ENCODE data around the gene FSIP1.

The FSIP1 gene

DNA sequence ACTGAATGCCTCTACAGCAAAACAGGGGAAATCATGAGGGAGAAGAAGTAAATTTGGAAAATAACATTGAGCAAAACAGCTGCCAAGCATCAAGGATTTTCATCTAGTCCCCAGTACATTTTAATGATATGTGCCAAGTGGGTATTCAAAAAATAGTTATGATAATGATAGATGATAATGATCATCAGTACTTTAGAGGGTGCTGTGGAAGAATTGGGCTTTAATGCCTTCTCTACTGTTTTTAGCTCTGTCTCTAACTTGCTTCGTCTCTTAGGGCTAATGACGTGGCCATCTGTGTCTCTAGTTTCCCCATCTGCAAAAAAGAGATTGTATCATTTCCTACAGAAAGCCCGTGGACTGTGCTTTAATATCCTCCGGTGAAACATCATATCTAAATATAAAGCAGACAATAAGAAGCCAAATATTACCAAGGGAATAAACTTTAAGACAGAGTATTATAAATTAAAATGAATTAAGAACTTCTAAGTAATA lies 10.2 kb upstream of the FSIP1 start:
- no peak for DNase-seq (ENCODE audit: low read depth in 2 of 2, low spot score in 1 of 2)

DNA sequence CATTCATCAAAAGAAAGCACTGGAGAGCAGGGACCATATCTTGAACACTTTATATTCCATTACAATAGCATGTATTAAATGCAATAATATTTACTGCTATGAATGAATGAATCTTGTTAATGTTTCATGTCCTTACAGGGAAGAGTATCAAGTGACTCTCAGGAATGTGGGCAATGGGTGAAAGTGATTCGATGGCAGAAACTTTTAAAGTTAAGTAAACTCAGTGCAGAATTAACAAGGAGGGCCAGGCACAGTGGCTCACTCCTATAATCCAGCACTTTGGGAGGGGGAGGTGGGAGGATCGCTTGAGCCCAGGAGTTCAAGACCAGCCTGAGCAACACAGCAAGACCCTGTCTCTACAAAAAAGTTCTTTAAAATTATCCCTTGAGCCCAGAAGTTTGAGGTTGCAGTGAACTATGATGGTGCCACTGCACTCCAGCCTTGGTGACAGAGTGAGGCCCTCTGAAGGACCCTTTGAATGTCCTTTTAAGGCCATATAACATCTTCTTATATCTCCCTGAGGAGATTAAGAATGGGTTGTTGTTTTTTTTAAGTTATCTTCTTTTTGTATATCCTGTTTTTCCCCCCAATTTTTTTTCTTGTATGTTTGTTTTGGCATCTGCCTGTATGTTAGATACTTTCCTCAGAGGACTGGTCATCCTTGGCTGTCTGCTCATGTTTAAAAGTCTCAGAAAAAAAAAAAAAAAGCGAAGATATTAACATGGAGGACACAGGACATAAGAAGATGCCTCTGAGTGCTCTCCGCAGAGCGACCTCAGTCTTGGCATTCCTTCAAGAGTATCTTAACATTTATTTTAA lies 9.6 kb upstream of the FSIP1 start:
- no peak for DNase-seq (ENCODE audit: low read depth in 2 of 2, low spot score in 1 of 2)

DNA sequence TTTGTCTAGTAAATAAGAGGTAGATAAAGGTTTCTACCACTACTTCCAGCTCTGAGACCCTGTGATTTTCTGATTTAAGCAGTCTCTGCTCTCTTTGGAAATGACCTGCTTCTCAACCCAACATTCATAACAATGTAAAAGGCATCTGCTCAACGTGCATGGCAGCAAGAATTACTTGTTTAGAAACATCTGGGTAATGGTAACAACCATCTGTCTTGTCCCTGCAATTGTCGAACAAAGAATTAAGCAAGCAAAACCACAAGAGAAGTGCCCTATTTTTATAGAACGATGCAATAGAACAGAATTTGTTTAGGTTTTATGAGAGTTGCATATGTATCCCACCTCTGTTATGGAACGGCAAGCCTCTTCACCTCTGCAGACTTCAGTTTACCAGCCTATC lies 7.1 kb upstream of the FSIP1 start:
- no peak for DNase-seq (ENCODE audit: low read depth in 2 of 2, low spot score in 1 of 2)

DNA sequence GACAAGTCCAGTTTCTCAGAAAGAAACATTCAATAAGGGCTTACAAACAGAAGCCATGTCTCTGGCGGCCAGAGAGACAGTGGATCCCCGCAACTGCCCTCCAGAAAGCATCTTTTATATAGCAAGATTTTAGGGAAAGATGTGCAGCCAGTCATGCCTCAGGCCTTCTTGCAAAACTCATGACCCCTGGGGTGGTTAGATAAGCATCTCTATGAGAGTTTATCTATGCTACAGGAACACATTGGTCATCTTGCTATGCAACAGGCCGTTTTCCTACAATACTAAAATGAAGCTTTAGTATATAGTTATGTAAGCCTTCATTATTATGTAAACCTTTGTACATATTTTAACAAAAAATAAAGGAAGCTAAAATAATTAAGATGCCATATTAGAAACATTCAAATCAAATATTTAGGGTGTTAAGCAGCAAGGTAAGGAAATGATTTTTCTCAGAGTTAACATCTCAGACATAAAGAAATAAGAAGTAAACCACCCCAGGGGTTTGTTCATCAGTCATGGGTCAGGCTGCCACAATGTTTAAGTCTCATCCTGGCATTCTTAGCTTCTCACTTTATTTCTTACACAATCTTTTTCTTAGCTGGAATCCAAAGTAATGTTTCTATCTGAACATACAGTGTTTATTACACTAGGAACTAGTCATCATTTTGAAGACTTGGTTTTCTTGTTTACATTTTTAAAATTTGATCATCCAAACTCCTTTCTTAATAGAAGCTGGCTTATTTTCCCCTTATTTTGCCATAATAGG lies 6.3 kb upstream of the FSIP1 start:
- DNase-seq (ENCODE audit: low read depth in 2 of 2, low spot score in 1 of 2) = no peak

DNA sequence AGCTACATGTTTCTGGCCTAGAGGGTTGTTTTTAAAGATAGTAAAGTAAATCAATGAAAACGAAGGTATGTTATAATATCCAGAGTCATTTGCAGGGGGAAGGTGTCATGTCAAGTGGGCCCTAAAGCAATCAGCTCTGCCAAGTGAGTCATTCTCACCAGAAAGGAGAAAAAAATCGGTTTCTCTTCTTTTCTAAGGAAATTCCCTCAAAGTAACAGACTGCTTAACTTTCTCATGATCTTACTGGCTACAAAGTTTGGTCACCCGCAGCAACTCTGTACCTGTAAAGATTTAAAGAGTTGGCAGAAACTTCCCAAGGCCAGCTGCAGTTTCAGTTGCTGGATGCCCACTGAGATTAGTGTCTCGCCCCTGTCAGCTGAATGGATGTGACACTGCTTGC lies 5.5 kb upstream of the FSIP1 start:
- no peak for DNase-seq (ENCODE audit: low read depth in 2 of 2, low spot score in 1 of 2)

DNA sequence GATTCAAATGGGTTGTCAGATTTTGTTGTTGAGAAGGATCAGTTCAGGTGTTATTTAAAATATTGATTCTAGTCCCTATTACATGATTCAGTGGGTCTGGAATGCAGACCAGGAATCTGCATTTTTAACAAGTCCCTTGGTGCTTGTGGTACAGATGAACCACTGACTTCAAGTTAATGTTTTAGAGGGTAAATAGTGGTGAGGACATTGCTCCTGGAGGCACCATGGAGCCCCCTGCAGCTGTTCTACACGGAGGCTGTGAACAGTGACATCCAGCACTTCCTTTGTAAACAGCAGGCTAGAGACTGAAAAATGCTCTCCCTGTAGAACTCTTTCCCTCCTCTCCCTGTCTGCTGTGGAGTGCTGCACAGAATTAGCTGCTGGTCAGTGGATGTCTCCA lies 4.8 kb upstream of the FSIP1 start:
- DNase-seq (ENCODE audit: low read depth in 2 of 2, low spot score in 1 of 2) = no peak

DNA sequence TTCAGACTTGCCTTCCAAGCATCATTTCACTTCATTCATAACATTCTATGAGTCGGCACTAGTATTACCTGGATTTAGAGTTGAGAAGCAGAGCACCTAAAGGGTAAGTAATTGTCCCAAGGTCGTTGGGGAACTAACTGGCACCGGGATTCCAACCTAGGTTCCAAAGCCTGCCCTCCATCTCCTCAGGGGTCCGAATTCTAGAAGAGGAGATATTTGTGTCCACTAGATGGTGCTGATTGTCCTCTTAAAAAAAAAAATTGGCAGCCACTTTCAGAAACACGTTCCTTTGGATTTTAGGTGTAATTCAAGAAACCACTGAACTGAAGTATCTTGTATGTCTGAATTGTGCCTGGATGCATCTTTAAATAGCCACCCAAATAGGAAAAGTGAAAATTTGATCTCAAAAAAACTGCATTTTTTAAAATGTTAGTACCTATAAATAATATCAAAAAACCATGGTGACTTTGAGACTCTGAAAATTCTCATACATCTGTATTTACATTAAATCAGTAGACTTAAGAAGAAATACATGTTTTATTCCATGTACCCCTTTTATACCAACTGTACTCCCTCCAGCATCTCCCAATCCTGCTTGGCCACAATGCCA lies 3.9 kb upstream of the FSIP1 start:
- DNase-seq (ENCODE audit: low read depth in 2 of 2, low spot score in 1 of 2) = no peak

DNA sequence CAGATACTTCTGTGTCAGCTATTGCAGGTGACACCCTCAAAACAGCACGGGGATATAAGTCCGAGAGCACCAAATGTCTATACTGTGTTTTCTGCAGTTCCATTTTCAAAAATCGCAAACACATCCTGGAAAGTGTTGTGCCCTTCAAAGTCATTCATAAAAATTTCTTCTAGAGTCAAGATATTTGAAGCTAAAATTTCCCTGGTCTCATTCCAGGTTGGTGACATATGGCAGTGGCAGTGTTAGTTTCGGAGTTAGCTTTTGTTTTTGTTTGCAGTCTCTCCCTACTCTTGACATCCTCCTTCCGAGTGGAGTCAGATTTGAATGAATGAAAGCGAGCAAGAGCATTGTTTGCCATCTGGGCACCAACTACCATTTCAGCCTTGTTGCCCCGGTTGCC lies 3.2 kb upstream of the FSIP1 start:
- DNase-seq (ENCODE audit: low read depth in 2 of 2, low spot score in 1 of 2) = no peak

DNA sequence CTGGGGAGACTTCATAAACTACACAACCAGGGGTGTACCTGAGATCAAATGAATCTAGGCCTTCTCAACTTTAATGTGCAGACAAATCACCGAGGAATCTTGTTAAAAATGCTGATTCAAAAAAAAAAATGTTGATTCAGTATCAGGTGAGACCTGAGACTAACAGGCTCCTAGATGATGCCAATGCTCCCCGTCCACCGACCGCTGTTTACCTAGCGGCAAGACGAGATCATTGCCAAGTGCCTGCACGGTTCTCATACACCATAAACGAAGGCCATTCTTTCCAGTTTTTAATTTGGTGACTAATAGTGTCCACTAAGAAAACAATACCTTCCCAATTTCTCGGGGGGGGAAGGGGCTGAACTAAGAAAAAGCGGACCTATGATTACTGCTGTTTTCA lies 2.5 kb upstream of the FSIP1 start:
- no peak for DNase-seq (ENCODE audit: low read depth in 2 of 2, low spot score in 1 of 2)

DNA sequence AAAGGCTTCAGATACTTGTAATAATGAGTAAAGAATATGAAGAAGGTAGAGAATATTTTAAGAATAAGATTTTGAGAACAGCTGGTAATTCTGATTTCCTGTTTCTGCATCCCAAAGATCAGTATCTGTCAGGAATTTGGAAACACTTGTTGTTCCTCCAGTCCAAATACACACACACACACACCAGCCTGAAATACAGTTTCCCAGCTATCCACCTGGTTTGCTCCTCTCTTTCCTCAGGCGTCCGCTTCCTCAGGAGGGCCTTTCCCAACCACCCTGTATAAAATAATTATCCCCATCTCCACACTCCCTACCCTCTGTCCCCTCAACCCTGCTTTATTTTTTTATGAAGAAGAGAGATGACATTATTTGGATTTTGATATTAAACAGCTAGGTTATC lies 2.0 kb upstream of the FSIP1 start:
- DNase-seq (ENCODE audit: low read depth in 2 of 2, low spot score in 1 of 2) = no peak

DNA sequence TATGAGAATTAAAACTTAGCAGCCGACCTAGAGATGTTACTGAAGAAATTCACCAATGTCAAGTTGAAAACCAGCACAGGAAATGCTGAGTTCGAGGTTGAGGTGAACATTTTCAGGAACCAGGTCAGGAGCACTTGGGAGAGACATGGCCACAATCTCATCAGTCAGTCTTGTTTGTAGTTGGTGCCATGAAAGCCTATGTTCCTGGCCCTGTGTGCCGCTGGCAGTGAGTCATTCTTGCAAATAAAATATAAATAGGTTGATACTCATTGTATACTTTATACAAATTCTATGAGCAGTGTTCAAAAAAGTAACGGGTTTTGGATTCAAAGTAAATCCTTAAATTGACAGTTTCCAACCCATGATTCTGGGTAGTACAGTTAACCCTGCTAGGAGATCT lies 1.5 kb upstream of the FSIP1 start:
- no peak for DNase-seq (ENCODE audit: low read depth in 2 of 2, low spot score in 1 of 2)

DNA sequence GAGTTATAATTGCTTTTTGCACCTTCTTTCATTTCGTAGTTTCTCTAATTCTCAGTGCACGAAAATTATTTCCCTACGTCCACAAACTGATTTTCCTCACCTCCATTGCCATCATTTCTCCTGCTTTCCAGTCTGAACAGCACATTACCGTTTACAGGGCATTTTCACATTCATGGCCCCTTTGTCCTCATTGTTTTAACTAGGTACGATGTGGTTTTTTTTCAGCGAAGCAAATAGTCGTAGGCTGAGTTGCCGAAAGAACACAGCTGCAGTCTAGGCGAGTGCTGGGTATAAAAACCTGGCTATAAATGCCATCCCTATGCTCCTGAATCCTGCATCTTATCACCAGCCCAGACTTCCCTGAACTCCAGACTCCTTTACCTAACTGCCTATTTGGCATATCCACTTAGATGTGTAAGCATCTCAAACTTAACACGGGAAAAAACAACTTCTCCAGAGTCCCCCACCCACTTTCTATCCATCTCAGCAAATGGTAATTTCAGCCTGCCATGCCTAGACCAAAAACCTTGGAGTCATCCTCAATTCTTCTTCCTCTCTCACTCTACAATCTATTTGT lies 691 bp upstream of the FSIP1 start:
- DNase-seq (ENCODE audit: low read depth in 2 of 2, low spot score in 1 of 2) = no peak

DNA sequence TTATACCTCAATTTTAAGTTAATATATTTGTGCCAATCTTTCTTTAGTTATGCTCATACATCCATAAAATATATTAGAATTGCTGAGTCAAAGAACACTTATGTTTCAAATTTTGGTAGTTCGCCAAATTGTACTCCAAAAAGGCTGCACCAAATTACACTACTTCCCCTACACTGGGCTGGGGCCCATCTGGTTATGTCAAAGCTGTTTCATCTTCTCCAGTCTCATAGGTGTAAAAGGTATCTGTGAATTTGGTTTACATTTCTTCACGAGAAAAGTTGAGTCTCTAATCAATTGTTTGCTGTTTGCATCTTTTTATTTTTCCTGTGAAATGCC lies 706 bp downstream of the FSIP1 start:
- DNase-seq (ENCODE audit: low read depth in 2 of 2, low spot score in 1 of 2) = no peak

DNA sequence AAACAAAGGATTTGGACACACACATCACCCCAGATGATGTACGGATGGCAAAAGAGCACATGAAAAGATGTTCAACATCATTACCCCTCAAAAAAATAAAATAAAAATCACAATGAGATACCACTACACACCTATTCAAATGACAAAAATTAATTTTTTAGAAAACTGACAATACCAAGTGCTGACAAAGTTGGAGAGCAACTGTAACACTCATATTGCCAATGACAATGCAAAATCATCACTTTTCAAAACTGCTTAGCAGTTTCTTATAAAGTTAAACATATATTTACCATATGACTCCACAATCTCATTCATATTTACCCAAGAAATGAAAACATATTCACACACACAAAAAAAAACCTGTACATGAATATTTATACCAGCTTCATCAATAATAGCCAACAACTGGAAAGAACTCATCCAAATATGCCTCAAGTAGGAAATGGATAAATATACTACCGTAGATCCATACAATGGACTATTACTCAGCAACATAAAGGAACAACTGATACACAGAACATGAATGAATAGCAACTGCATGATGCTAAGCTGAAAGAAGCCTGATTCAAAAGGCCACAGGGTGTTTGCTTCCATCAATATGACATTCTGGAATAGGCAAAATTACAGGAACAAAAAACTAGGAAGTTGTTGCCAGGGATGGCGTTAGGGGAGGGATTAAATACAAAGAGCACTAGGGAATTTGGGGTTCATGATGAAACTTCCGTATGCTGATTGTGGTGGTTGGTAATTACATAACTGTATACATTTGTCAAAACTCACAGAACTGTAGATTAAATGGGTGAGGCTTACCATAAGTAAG lies 1.3 kb downstream of the FSIP1 start:
- no peak for DNase-seq (ENCODE audit: low read depth in 2 of 2, low spot score in 1 of 2)

DNA sequence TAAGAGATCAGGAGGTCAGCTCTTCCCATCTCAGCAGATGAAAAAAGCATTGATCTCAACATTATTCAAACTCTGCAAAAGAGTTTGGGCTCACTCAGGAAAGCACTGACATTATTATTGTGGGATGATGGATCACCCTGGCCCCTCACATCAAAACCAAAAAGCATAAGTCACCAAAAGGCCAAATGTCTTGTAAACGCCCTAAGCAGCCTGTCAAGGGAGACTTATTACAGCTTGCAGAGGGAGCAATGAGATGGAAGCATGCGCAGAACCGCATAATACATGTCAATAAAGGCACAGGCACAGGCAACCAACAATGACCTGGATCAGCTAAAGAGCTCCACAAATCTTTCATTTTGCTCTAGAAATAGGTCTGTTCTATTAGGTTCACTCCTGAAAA lies 4.6 kb downstream of the FSIP1 start:
- DNase-seq (ENCODE audit: low read depth in 2 of 2, low spot score in 1 of 2) = no peak

DNA sequence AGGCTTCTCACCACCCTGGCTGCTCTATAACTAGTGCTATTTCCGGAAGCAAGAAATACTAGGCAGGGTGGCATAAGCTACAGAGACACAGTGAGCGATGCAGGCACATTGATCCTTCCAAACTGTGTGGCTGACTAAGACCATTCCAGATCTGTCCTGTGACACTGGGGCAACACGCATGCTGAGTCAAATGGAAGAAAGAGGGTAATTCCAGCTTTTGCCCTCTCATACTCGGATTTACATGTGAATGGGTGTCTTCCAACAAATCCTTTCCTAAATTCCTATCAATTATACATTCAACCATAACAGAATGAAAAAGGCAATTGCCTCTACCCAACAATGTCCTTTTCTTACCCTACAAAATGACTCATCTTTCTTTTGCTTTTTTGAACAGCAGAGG lies 5.1 kb downstream of the FSIP1 start:
- DNase-seq (ENCODE audit: low read depth in 2 of 2, low spot score in 1 of 2) = no peak

DNA sequence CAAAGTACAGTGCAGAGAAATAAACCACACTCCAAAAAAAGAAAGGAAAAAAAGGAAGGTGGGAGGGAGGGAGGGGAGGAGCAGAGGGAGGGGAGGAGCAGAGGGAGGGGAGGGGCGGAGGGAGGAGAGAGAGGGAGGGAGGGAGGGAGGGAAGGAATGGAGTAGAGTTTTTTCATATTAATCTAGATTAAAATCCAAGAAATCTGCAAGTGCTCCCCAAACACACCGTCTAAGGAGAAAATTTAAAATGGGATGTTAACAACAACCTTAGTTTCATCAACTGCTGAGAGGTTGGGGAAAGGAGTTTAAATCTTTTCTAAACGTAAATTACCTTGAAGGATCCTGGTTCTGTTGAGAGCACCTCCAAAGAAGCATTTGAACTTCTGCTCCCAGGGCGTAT lies 6.6 kb downstream of the FSIP1 start:
- no peak for DNase-seq (ENCODE audit: low read depth in 2 of 2, low spot score in 1 of 2)

DNA sequence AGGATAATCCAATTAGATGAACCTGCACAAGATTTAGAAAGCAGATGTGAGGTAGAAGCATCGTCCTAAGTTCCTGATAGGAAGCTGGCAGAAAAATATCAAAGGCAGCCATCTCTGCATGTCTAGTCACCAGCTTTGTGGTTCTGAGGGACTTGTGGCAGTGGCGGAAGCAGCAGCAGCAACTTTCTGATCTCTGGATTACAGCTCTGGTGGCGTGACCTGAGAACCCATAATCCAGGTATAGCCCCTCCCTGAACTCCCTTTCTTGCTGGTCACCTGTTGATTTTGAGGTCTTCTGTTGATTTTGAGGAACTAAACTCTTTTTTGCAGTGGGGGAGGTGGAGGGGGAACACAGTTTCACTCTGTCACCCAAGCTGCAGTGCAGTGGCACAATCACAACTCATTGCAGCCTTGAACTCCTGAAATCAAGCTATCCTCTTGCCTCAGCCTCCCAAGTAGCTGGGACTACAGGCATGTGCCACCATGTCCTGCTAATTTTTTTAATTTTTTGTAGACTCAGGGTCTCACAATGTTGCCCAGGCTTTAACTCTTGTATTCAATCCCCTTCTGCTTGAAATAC lies 7.9 kb downstream of the FSIP1 start:
- no peak for DNase-seq (ENCODE audit: low read depth in 2 of 2, low spot score in 1 of 2)

DNA sequence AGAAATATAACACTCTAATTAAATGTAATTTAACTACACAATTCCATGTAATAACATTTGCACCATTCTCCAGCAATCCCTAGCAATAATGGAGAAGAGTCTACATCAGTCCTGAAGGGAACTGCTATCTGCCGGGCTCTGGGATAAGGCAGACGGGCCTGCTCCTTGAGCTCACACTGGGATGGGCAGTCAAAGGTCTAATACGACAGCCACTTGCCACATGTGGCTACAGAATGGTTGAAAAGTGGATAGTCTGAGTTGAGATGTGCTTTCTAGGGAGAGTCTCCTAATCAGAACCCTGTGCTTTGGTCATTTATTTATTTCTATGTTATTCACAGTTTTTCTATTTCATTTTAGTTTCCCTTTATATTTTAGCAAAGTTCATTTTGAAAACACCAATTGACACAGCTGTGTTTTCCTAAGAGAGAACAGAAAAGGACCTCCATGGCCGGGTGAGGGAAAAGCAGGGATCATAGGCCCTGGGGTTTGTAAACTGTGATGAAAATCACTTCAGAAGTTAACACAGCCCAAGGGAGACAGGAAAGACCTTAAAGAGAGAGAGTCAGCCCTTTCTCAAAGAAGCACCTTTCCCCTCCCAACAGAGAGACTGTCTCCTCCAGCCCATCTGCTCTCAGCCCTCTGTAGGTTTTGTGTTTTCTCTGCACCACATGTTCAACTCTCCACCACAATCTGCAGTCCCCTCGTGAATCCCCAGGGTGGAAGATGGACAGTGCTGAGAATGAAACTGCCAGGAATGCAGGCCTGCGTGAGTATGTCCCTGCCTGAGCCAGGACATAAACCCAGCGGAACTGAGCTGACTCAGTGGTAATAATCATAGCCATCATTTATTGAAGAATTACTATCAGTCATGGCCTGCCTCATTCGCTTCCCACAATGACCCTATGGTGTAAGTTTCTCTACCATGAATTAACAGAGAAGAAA lies 11.6 kb downstream of the FSIP1 start:
- DNase-seq (ENCODE audit: low read depth in 2 of 2, low spot score in 1 of 2) = no peak

DNA sequence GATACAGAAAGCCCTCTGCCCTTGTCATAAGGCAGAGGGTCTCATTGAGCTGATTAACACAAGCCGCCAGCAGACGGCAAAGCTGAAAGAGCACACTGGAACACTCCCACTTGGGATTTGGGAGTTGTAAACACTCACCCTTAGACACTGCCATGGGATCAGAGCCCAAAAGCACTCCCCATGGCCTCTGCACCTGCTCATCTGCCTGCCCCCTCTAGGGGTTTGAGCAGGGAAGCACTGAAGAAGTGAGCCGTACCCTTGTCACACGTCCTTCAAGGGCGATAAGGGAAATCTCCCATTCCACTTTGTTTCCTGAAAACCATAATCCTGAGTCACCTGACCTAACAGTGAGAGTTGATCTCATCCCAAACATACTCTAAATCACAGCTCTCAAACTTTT lies 14.7 kb downstream of the FSIP1 start:
- DNase-seq (ENCODE audit: low read depth in 2 of 2, low spot score in 1 of 2) = no peak

Data from stimulated activated CD8-positive, alpha-beta memory T cell treated with anti-CD3 and anti-CD28 coated beads, Interleukin-4, amount 100 ng/mL, for 1 hour (primary cell).